Panc1 (cell line): ENCODE data around the gene CEP95. TPM values are rescaled to one million over a fixed set of nuclear protein-coding genes. Genes with fewer than 3 reads are reported as not detected.

ENCODE experiments used
- ATAC-seq: fragments of 200-7000 bp; cut with Tn5 transposase; 2 replicates; pipeline ENCODE4 v1.9.1; 2020; ENCODE audit warnings: mild to moderate bottlenecking, moderate library complexity
- BruUV-seq: library from RNA; stranded (reverse); fragments of 400-500 nt; replicated peaks from 2 replicates; lab custom pipeline; 2021; lab: Mats Ljungman, UMichigan
- CTCF ChIA-PET: fragments of 300-600 bp; sonication (Branson Sonifier 250); formaldehyde crosslinking; loops from one replicate; lab custom pipeline; 2022; ENCODE audit warnings: antibody characterized with exemption; lab: Charles Lee
- POLR2A ChIA-PET: fragments of 300-600 bp; sonication (Branson Sonifier 250); formaldehyde crosslinking; loops from one replicate; lab custom pipeline; 2022; ENCODE audit warnings: antibody characterized with exemption; lab: Charles Lee
- DNase-seq: peaks from one replicate; pipeline ENCODE4 v3.0.0-alpha.2; 2010; ENCODE audit warnings: low read depth, low spot score
- H3K27ac ChIP-seq: 2 replicates; pipeline ENCODE4 v1.5.1; 2011; ENCODE audit warnings: mild to moderate bottlenecking, low read length, inconsistent platforms
- H3K27me3 ChIP-seq: fragments of 200-500 bp; sonication (Bioruptor generic); 2 replicates; pipeline ENCODE4 v1.6.0; 2014; ENCODE audit warnings: low read length, inconsistent platforms; ENCODE audit not compliant: control insufficient read depth, insufficient read depth
- H3K36me3 ChIP-seq: fragments of 200-500 bp; sonication (Bioruptor generic); 2 replicates; pipeline ENCODE4 v1.5.1; 2014; ENCODE audit warnings: inconsistent platforms, mild to moderate bottlenecking, low read length, moderate library complexity; ENCODE audit not compliant: control insufficient read depth, insufficient read depth
- H3K4me1 ChIP-seq: 2 replicates; pipeline ENCODE4 v1.5.1; 2011; ENCODE audit warnings: inconsistent platforms, mild to moderate bottlenecking, low read length, moderate library complexity; ENCODE audit not compliant: control insufficient read depth, insufficient read depth
- H3K4me3 ChIP-seq, 2 experiments: 2 replicates each; pipeline ENCODE4 v1.5.1; 2011 to 2012; ENCODE audit warnings: low read depth in 2 of 2, low read length in 2 of 2, mild to moderate bottlenecking in 2 of 2, inconsistent platforms in 1 of 2, moderate library complexity in 1 of 2
- H3K9me3 ChIP-seq: fragments of 200-500 bp; sonication (Bioruptor generic); 2 replicates; pipeline ENCODE4 v1.5.1; 2014; ENCODE audit warnings: low read depth, mild to moderate bottlenecking, inconsistent platforms, low read length, moderate library complexity; ENCODE audit not compliant: control insufficient read depth, insufficient read depth
- CTCF ChIP-seq: fragments of 450-650 bp; IDR thresholded peaks from 2 replicates; pipeline ENCODE4 v1.5.1; 2017; ENCODE audit warnings: mild to moderate bottlenecking
- POLR2AphosphoS5 ChIP-seq: IDR thresholded peaks from 2 replicates; pipeline ENCODE4 v1.6.1; 2012; ENCODE audit warnings: mild to moderate bottlenecking, low read depth, low read length, moderate library complexity
- SIN3A ChIP-seq: IDR thresholded peaks from 2 replicates; pipeline ENCODE4 v1.6.1; 2012; ENCODE audit warnings: low read depth, mild to moderate bottlenecking, low read length, moderate library complexity, borderline replicate concordance; ENCODE audit not compliant: insufficient read depth
- TCF7L2 ChIP-seq: IDR thresholded peaks from 2 replicates; pipeline ENCODE4 v1.6.1; 2011; ENCODE audit warnings: mild to moderate bottlenecking, low read depth, low read length, inconsistent platforms
- in situ Hi-C: cut with HindIII; loops from 2 replicates; pipeline ENCODE4 v1.10.0; 2016; ENCODE audit warnings: low sequenced_read_pairs, low pct_unique_long_range_greater_than_20kb
- intact Hi-C: fragments of 100-400 bp; cut with micrococcal nuclease; formaldehyde crosslinking; loops from one replicate; pipeline ENCODE4 v1.10.0; 2022; ENCODE audit not compliant: unreplicated experiment
- total RNA-seq: library from RNA; stranded (reverse); gene quantifications from one replicate; pipeline ENCODE4 v1.2.1, GENCODE V29; 2021; ENCODE audit not compliant: unreplicated experiment
- TF ChIP-seq, protein P1 (sequence below), 2 experiments: IDR thresholded peaks; 2 replicates each; pipeline ENCODE4 v1.6.1; 2011 to 2012; ENCODE audit warnings: low read depth in 2 of 2, control low read depth in 1 of 2, low read length in 1 of 2, mild to moderate bottlenecking in 1 of 2, moderate library complexity in 1 of 2; ENCODE audit not compliant: insufficient read depth in 1 of 2

Gene CEP95
- total RNA-seq, 1 experiment from 2014 or later = 23.2 TPM

DNA sequence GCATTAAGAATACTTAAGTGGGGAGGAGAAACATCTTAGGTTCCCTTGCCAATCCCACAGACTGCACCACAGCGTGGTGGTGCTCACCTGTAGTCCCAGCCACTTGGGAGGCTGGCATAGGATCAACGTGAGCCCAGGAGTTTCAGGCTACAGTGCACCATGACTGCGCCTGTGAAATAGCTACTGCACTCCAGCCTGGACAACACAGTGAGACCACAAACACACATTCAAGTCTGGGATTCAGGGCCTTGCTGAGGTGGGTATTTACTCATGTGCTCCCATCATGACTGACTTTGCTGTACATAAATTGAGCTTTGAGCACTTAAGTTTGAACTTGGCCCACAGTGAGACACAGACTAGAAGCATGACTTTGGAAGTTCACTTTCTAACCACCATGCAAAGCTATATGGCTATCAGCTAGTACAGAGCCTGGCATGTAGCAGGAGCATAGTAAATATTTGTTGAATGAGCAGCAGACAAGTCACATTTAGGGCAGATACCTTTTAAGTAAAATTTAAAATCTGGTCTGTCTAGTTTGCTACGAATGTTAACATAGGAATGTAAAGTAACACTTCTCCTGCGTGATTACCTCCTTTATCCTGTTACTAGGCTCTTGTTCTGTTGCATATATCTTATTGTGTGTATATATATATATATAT lies 33.5 kb downstream of the CEP95 start:
- intact Hi-C loops = no loop called here
- in situ Hi-C loops = no loop called here
- ATAC-seq (no peak), DNase-seq (no peak)
- no peaks in the 10 kb centered on the region for H3K4me1 ChIP-seq
- no peaks in the 10 kb centered on the region for H3K9me3 ChIP-seq
- TF ChIP-seq, protein P1, sequence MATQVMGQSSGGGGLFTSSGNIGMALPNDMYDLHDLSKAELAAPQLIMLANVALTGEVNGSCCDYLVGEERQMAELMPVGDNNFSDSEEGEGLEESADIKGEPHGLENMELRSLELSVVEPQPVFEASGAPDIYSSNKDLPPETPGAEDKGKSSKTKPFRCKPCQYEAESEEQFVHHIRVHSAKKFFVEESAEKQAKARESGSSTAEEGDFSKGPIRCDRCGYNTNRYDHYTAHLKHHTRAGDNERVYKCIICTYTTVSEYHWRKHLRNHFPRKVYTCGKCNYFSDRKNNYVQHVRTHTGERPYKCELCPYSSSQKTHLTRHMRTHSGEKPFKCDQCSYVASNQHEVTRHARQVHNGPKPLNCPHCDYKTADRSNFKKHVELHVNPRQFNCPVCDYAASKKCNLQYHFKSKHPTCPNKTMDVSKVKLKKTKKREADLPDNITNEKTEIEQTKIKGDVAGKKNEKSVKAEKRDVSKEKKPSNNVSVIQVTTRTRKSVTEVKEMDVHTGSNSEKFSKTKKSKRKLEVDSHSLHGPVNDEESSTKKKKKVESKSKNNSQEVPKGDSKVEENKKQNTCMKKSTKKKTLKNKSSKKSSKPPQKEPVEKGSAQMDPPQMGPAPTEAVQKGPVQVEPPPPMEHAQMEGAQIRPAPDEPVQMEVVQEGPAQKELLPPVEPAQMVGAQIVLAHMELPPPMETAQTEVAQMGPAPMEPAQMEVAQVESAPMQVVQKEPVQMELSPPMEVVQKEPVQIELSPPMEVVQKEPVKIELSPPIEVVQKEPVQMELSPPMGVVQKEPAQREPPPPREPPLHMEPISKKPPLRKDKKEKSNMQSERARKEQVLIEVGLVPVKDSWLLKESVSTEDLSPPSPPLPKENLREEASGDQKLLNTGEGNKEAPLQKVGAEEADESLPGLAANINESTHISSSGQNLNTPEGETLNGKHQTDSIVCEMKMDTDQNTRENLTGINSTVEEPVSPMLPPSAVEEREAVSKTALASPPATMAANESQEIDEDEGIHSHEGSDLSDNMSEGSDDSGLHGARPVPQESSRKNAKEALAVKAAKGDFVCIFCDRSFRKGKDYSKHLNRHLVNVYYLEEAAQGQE (IDR thresholded peaks at IDR 0.05; ENCODE audit: insufficient read depth in 1 of 2, low read depth in 2 of 2, low read length in 1 of 2) = no peak
- TF ChIP-seq TCF7L2 (no peak), SIN3A (no peak), CTCF (no peak), POLR2AphosphoS5 (no peak)
- peaks cover 10% of the 10 kb centered on the region for H3K36me3 ChIP-seq
- ChIA-PET CTCF (interaction anchor here (0.9 kb wide), 1 partner anchor 102 kb away, joined by 4 read pairs; no protein-coding TSS in a partner anchor), POLR2A (no interaction called here)
- no peaks in the 10 kb centered on the region for H3K27me3 ChIP-seq
- BruUV-seq = no TSS peak
- no peak overlapping the region for H3K27ac ChIP-seq
- H3K4me3 ChIP-seq = no peak overlapping the region

DNA sequence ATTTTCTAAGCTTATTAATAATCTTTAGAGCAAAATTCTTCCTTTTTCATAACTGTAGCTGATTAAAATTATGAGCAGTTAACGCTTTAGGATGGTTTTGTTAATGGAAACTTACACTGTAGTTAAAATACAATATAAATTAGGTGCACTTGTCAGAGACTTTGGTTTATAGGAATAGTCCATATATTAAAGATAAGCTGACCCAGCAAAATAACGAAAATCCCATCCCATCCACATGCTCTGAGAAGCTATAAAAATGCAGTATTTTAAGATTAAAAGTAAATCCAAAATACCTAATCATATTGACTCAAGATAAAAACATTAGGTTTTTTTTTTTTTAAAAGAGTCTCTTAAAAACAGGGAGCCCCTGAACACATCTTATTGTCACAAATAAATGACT lies 38.0 kb downstream of the CEP95 start:
- H3K27me3 ChIP-seq = no peaks in the 10 kb centered on the region
- DNase-seq = no peak
- no peak for ATAC-seq
- peaks cover 7% of the 10 kb centered on the region for H3K36me3 ChIP-seq
- H3K4me1 ChIP-seq = no peaks in the 10 kb centered on the region
- H3K27ac ChIP-seq = no peak overlapping the region
- in situ Hi-C loops = no loop called here
- intact Hi-C loops = no loop called here
- POLR2A ChIA-PET = no interaction called here
- TF ChIP-seq, protein P1 (IDR thresholded peaks at IDR 0.05; ENCODE audit: insufficient read depth in 1 of 2, low read depth in 2 of 2, low read length in 1 of 2) = no peak
- TF ChIP-seq CTCF (no peak), SIN3A (no peak), POLR2AphosphoS5 (no peak), TCF7L2 (no peak)
- H3K4me3 ChIP-seq = no peak overlapping the region
- H3K9me3 ChIP-seq = no peaks in the 10 kb centered on the region
- BruUV-seq = no TSS peak
- CTCF ChIA-PET = no interaction called here
